H1 (cell line): ENCODE data around the gene VPS52. TPM values are rescaled to one million over a fixed set of nuclear protein-coding genes. Genes with fewer than 3 reads are reported as not detected.

Experiments used
- CTCF ChIA-PET: fragments of 300-600 bp; sonication (Branson Sonifier 250); formaldehyde crosslinking; loops from one replicate; lab custom pipeline; 2021; ENCODE audit not compliant: partially characterized antibody; lab: Charles Lee
- POLR2A ChIA-PET: fragments of 300-600 bp; sonication (Branson Sonifier 250); formaldehyde crosslinking; loops from one replicate; lab custom pipeline; 2021; ENCODE audit warnings: inconsistent platforms; ENCODE audit not compliant: partially characterized antibody; lab: Charles Lee
- DNase-seq, 2 experiments: peaks; one replicate each; pipeline versions ENCODE4 v3.0.0 to v3.0.0-alpha.2; 2010 to 2022; ENCODE audit warnings: low spot score in 2 of 2, low read depth in 1 of 2, mixed read lengths in 1 of 2
- FAIRE-seq: peaks from 2 replicates; lab custom pipeline; 2011; peaks lifted over from hg19 to GRCh38; lab: Jason Lieb, UNC
- H2AFZ ChIP-seq: 2 replicates; pipeline ENCODE4 v1.8.1; 2012; ENCODE audit warnings: low read length, inconsistent platforms
- H2AK5ac ChIP-seq: 2 replicates; pipeline ENCODE4 v1.6.1; 2013; ENCODE audit warnings: low read depth, low read length
- H2BK120ac ChIP-seq: replicated peaks from 2 replicates; pipeline ENCODE3; 2013; ENCODE audit warnings: low read depth, low read length, inconsistent platforms
- H2BK12ac ChIP-seq: 2 replicates; pipeline ENCODE4 v1.6.1; 2013; ENCODE audit warnings: low read depth, low read length
- H2BK15ac ChIP-seq: 2 replicates; pipeline ENCODE4 v1.6.1; 2013; ENCODE audit warnings: low read length
- H2BK20ac ChIP-seq: 2 replicates; pipeline ENCODE4 v1.6.1; 2013; ENCODE audit warnings: low read length
- H2BK5ac ChIP-seq: 2 replicates; pipeline ENCODE4 v1.6.1; 2013; ENCODE audit warnings: low read depth, low read length
- H3K14ac ChIP-seq: 2 replicates; pipeline ENCODE4 v1.6.1; 2013; ENCODE audit warnings: inconsistent platforms; ENCODE audit not compliant: insufficient read length
- H3K18ac ChIP-seq: 2 replicates; pipeline ENCODE4 v1.6.1; 2013; ENCODE audit warnings: low read length; ENCODE audit errors: extremely low read depth
- H3K23ac ChIP-seq: 2 replicates; pipeline ENCODE4 v1.6.1; 2013; ENCODE audit warnings: inconsistent platforms; ENCODE audit not compliant: insufficient read length
- H3K23me2 ChIP-seq: 2 replicates; pipeline ENCODE4 v1.6.1; 2013; ENCODE audit warnings: low read depth, low read length
- H3K27ac ChIP-seq: 2 replicates; pipeline ENCODE4 v1.6.1; 2011; ENCODE audit warnings: low read depth, low read length, inconsistent platforms
- H3K27me3 ChIP-seq, 4 experiments: replicated peaks in 1 of 4; 1 replicate in 1 of 4; 2 replicates in 3 of 4; pipeline versions ENCODE4 v1.6.1 to v1.8.1; 2011 to 2013; ENCODE audit warnings: low read length in 3 of 4, mild to moderate bottlenecking in 3 of 4, inconsistent platforms in 2 of 4, mixed read lengths in 2 of 4, moderate library complexity in 1 of 4; ENCODE audit not compliant: control insufficient read depth in 3 of 4, insufficient read depth in 3 of 4; ENCODE audit errors: extremely low read depth in 1 of 4
- H3K36me3 ChIP-seq, 4 experiments: 2 replicates each; pipeline versions ENCODE4 v1.6.1 to v1.8.1; 2011 to 2013; ENCODE audit warnings: mild to moderate bottlenecking in 4 of 4, low read length in 3 of 4, moderate library complexity in 2 of 4, control low read depth in 1 of 4, inconsistent platforms in 1 of 4; ENCODE audit not compliant: insufficient read depth in 4 of 4, control insufficient read depth in 2 of 4
- H3K4ac ChIP-seq: replicated peaks from 2 replicates; pipeline ENCODE3; 2013; ENCODE audit warnings: low read length, low read depth, mixed read lengths, inconsistent platforms; ENCODE audit not compliant: insufficient read length
- H3K4me1 ChIP-seq, 4 experiments: replicated peaks in 1 of 4; 1 replicate in 1 of 4; 2 replicates in 3 of 4; pipeline versions ENCODE4 v1.6.1 to v1.8.1; 2011 to 2013; ENCODE audit warnings: low read length in 3 of 4, inconsistent platforms in 2 of 4, mixed read lengths in 1 of 4; ENCODE audit not compliant: insufficient read depth in 4 of 4, control insufficient read depth in 3 of 4
- H3K4me2 ChIP-seq, 2 experiments: 2 replicates each; pipeline versions ENCODE4 v1.6.1 to v1.8.1; 2011 to 2013; ENCODE audit warnings: low read depth in 2 of 2, low read length in 2 of 2, control low read depth in 1 of 2, inconsistent platforms in 1 of 2, mild to moderate bottlenecking in 1 of 2; ENCODE audit not compliant: insufficient read depth in 1 of 2
- H3K4me3 ChIP-seq, 4 experiments: fragments of 200-600, 300-600 bp in 1 of 4; sonication (generic), shearing (Covaris generic), sonication (Bioruptor Twin) in 1 of 4; 2 replicates each; pipeline versions ENCODE4 v1.5.1 to v1.8.1; 2011 to 2016; ENCODE audit warnings: low read length in 4 of 4, low read depth in 3 of 4, control low read depth in 2 of 4, inconsistent platforms in 2 of 4, mild to moderate bottlenecking in 2 of 4, mixed read lengths in 1 of 4, moderate library complexity in 1 of 4; ENCODE audit not compliant: insufficient read depth in 2 of 4; ENCODE audit errors: extremely low read depth in 1 of 4
- H3K56ac ChIP-seq: replicated peaks from 2 replicates; pipeline ENCODE3; 2013; ENCODE audit warnings: low read depth, mild to moderate bottlenecking, mixed read lengths, low read length, inconsistent platforms; ENCODE audit not compliant: insufficient read length
- H3K79me1 ChIP-seq: 2 replicates; pipeline ENCODE4 v1.6.1; 2013; ENCODE audit warnings: low read depth, low read length, control low read depth
- H3K79me2 ChIP-seq, 2 experiments: 2 replicates each; pipeline versions ENCODE4 v1.6.1 to v1.8.1; 2012 to 2013; ENCODE audit warnings: low read length in 2 of 2, mild to moderate bottlenecking in 2 of 2, inconsistent platforms in 1 of 2; ENCODE audit not compliant: insufficient read depth in 2 of 2, control insufficient read depth in 1 of 2
- H3K9ac ChIP-seq, 4 experiments: replicated peaks in 1 of 4; 1 replicate in 1 of 4; 2 replicates in 3 of 4; pipeline versions ENCODE4 v1.6.1 to v1.8.1; 2011 to 2013; ENCODE audit warnings: low read depth in 3 of 4, low read length in 3 of 4, control low read depth in 2 of 4, mild to moderate bottlenecking in 2 of 4, moderate library complexity in 2 of 4, inconsistent platforms in 1 of 4; ENCODE audit errors: extremely low read depth in 1 of 4
- H3K9me3 ChIP-seq, 2 experiments: 2 replicates each; pipeline versions ENCODE4 v1.6.1 to v1.8.1; 2012 to 2013; ENCODE audit warnings: mild to moderate bottlenecking in 2 of 2, moderate library complexity in 2 of 2, control low read depth in 1 of 2, inconsistent platforms in 1 of 2, low read depth in 1 of 2, low read length in 1 of 2, mixed read lengths in 1 of 2; ENCODE audit not compliant: insufficient read depth in 2 of 2
- H4K20me1 ChIP-seq, 2 experiments: replicated peaks in 1 of 2; 2 replicates each; pipeline versions ENCODE3 to v1.8.1; 2011 to 2013; ENCODE audit warnings: inconsistent platforms in 2 of 2, low read length in 2 of 2, mild to moderate bottlenecking in 1 of 2; ENCODE audit not compliant: insufficient read depth in 2 of 2, control insufficient read depth in 1 of 2
- H4K5ac ChIP-seq: 2 replicates; pipeline ENCODE4 v1.6.1; 2013; ENCODE audit warnings: low read length, low read depth, mixed read lengths, inconsistent platforms; ENCODE audit not compliant: insufficient read length
- H4K8ac ChIP-seq: 2 replicates; pipeline ENCODE4 v1.8.0; 2013; ENCODE audit warnings: mild to moderate bottlenecking, moderate library complexity, low read length, inconsistent platforms; ENCODE audit not compliant: insufficient read depth; ENCODE audit errors: extremely low read depth
- H4K91ac ChIP-seq: replicated peaks from 2 replicates; pipeline ENCODE3; 2013; ENCODE audit warnings: low read length, mixed read lengths, inconsistent platforms; ENCODE audit not compliant: insufficient read length
- CHD2 ChIP-seq: IDR thresholded peaks from 2 replicates; pipeline ENCODE4 v1.6.1; 2012; ENCODE audit warnings: low read length, improper control_type of control experiment
- EP300 ChIP-seq, 2 experiments: IDR thresholded peaks; 1 replicate in 1 of 2; 2 replicates in 1 of 2; pipeline ENCODE4 v1.6.1; 2011 to 2012; ENCODE audit warnings: low read depth in 2 of 2, low read length in 2 of 2, mild to moderate bottlenecking in 2 of 2, borderline replicate concordance in 1 of 2, inconsistent platforms in 1 of 2, moderate library complexity in 1 of 2
- EZH2 ChIP-seq: fragments of 200-600 bp; sonication (generic); IDR thresholded peaks from 2 replicates; pipeline ENCODE4 v1.7.1; 2012; ENCODE audit warnings: low read depth, mild to moderate bottlenecking, moderate library complexity, low read length, inconsistent platforms; ENCODE audit not compliant: severe bottlenecking
- RBBP5 ChIP-seq: IDR thresholded peaks from 2 replicates; pipeline ENCODE4 v1.7.1; 2012; ENCODE audit warnings: low read depth, mild to moderate bottlenecking, inconsistent platforms, low read length, moderate library complexity, borderline replicate concordance
- SP2 ChIP-seq: IDR thresholded peaks from 2 replicates; pipeline ENCODE4 v1.6.1; 2012; ENCODE audit warnings: mild to moderate bottlenecking, low read length, inconsistent platforms
- SRF ChIP-seq: IDR thresholded peaks from 2 replicates; pipeline ENCODE4 v1.6.1; 2011; ENCODE audit warnings: mild to moderate bottlenecking, low read depth, low read length, moderate library complexity
- TBP ChIP-seq: IDR thresholded peaks from 2 replicates; pipeline ENCODE4 v1.6.1; 2011; ENCODE audit warnings: low read depth, low read length, improper control_type of control experiment
- polyA plus RNA-seq, 7 experiments: library from polyadenylated mRNA; depleted of rRNA in 3 of 7; stranded (reverse) in 5 of 7; unstranded in 2 of 7; fragments of >200 nt in 5 of 7; fragments of 200-250 nt in 2 of 7; gene quantifications; 1 replicate in 5 of 7; 2 replicates in 1 of 7; 4 replicates in 1 of 7; pipeline versions ENCODE4 v1.2.1 to v1.2.3, GENCODE V29; 2011 to 2013; ENCODE audit warnings: missing spikeins in 2 of 7, mixed read lengths in 2 of 7
- total RNA-seq: library from RNA; stranded (reverse); fragmentation: NEBNext Ultra II Directional; extraction: Animal tissue kit (Norgen Biotek cat#: 25700); gene quantifications from 2 replicates; pipeline ENCODE4 v1.2.1, GENCODE V29; 2021

The VPS52 gene
- total and polyA plus RNA-seq, 2 of the 8 experiments (the other 6 are each of a cell fraction or from before 2014, with no cell fraction given): 36.5 to 86.3 TPM

DNA sequence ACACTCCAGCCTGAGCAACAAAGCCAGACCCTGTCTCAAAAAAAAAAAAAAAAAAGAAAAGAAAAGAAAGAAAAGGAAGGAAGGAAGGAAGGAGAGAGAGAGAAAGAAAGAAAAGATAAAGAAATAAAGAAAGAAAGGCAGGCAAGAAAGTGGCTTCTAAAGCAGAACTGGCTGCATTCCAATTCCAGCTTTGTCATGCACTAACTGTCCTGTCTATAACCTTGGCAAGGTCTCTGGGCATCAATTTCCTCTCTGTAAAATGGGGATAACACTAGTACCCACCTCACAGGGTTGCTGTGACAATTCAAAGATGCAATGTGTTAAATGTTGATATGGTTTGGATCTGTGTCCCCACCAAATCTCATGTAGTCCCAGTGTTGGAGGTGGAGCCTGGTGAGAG, 35.3 kb downstream of the VPS52 start:
- Histone ChIP-seq H3K27ac (no peak overlapping the region), H4K91ac (no peak overlapping the region), H3K27me3 (peaks cover 0 to 3% (median 0%) of the 10 kb centered on the region in 4 experiments; a peak in 1 of 7 replicates), H3K4me2 (no peak overlapping the region), H3K4me1 (peaks cover 0 to 3% (median 2%) of the 10 kb centered on the region in 4 experiments; a peak in 3 of 7 replicates), H2BK120ac (no peak overlapping the region), H3K9ac (no peak overlapping the region), H2BK5ac (no peak overlapping the region), H3K36me3 (no peaks in the 10 kb centered on the region), H3K14ac (no peak overlapping the region), H2BK20ac (no peak overlapping the region), H4K5ac (no peak overlapping the region), H4K20me1 (no peaks in the 10 kb centered on the region)
- TF ChIP-seq SRF: no peak
- TF ChIP-seq RBBP5: no peak
- no peak for TF ChIP-seq SP2
- TF ChIP-seq TBP: no peak
- TF ChIP-seq CHD2: no peak
- TF ChIP-seq EP300 (IDR thresholded peaks at IDR 0.05; ENCODE audit: borderline replicate concordance in 1 of 2, low read depth in 2 of 2, low read length in 2 of 2): no peak
- TF ChIP-seq EZH2: no peak
- TF ChIP-seq, all 59 proteins: peak for 0
- Histone ChIP-seq H3K4me3 (no peak overlapping the region), H2BK12ac (no peak overlapping the region), H3K18ac (no peak overlapping the region), H3K56ac (no peak overlapping the region), H2AK5ac (no peak overlapping the region), H2AFZ (no peak overlapping the region), H3K4ac (no peak overlapping the region), H2BK15ac (no peak overlapping the region), H3K79me1 (no peaks in the 10 kb centered on the region), H3K23me2 (no peaks in the 10 kb centered on the region; the same call in 1 of the 2 replicates), H3K9me3 (no peaks in the 10 kb centered on the region), H4K8ac (no peak overlapping the region), H3K23ac (no peak overlapping the region), H3K79me2 (no peaks in the 10 kb centered on the region)
- DNase-seq (no peak), FAIRE-seq (no peak)
- ChIA-PET CTCF (interaction anchor here (0.6 to 11.0 kb wide), 4 partner anchors 12 to 75 kb away, joined by 3 to 107 read pairs (median 4); partner anchors contain the start of gene RING1), POLR2A (interaction anchor here (1.6 to 1.8 kb wide), 2 partner anchors 12 to 35 kb away, joined by 7 to 9 read pairs; partner anchors contain the start of genes RPS18 and VPS52)
